Omental fat pad (tissue), 4 donors: ENCODE measurements around the gene PKN1. TPM values are rescaled to one million over a fixed set of nuclear protein-coding genes. Genes with fewer than 3 reads are reported as not detected.

Source experiments
- ATAC-seq: fragments of 150-250 bp; one replicate; pipeline ENCODE4 v1.9.1; 2016; ENCODE audit warnings: mild to moderate bottlenecking, moderate library complexity; ENCODE audit not compliant: low FRiP score
- DNase-seq: peaks from one replicate; pipeline ENCODE4 v3.0.0-alpha.2; 2019; ENCODE audit warnings: low spot score
- CTCF ChIP-seq, 3 donors: fragments of 450-650 bp; IDR thresholded peaks; one replicate each; pipeline ENCODE4 v1.5.1; 2016 to 2017; ENCODE audit warnings: antibody characterized with exemption in 3 of 3, mild to moderate bottlenecking in 3 of 3, moderate library complexity in 2 of 3
- small RNA-seq: library from RNA; depleted of rRNA; stranded (forward); fragments of <200 nt; gene quantifications from one replicate; pipeline ENCODE3, GENCODE V24; 2016
- total RNA-seq, 4 donors: library from RNA; depleted of rRNA; stranded (reverse); fragments of >200 nt; gene quantifications; one replicate each; pipeline ENCODE4 v1.1.0, GENCODE V29; 2016

PKN1 gene
- total RNA-seq, 4 donors from 2014 or later, result 47.3 to 104 (median 85.0) TPM

- DNase-seq, result no peak
Measured at GRCh38 chr19:14517840-14518505, 84.9 kb downstream of the PKN1 start, which contains the start of gene DNAJB1. TSS of gene DNAJB1 (minus strand) at chr19:14518397. CDS start at chr19:14518349, 48 bp downstream.

GRCh38 chr19:14519245-14519859, 86.2 kb downstream of the PKN1 start:
- DNase-seq (no peak), ATAC-seq (no peak)
- TF ChIP-seq CTCF (IDR thresholded peaks at IDR 0.05), result no peak

More at GRCh38 chr19:14517840-14518505, 84.9 kb downstream of the PKN1 start, which contains the start of gene DNAJB1:
- TF ChIP-seq CTCF (IDR thresholded peaks at IDR 0.05), result no peak
- peak; percentile 80 for ATAC-seq

- no peak for DNase-seq
- no peak for ATAC-seq
- no peak for TF ChIP-seq CTCF (IDR thresholded peaks at IDR 0.05)
Measured at GRCh38 chr19:14519860-14520407, 86.8 kb downstream of the PKN1 start.

- DNase-seq (no peak), ATAC-seq (no peak)
- no peak for TF ChIP-seq CTCF (IDR thresholded peaks at IDR 0.05)
Measured at GRCh38 chr19:14520543-14520942, 87.4 kb downstream of the PKN1 start.

Small RNA genes within 50 kb of the gene (small RNA-seq; reads per million reads assigned to genes)
- not detected for gene SNRPGP15

Other genes with a start within 250 kb of the PKN1 start
- gene ADGRL1, start 227.1 kb upstream of the PKN1 start, total RNA-seq, result 10 to 100 TPM in 3 of 4 donors, 1 to 10 TPM in 1; 7.7 to 18.0 (median 13.9) TPM
- 100 to 1,000 TPM in 1 of 4 donors, 10 to 100 TPM in 3; 38.1 to 106 (median 62.8) TPM for gene ADGRE5, start 51.9 kb upstream of the PKN1 start, total RNA-seq
- 100 to 1,000 TPM in 1 of 4 donors, 10 to 100 TPM in 3; 68.4 to 139 (median 76.3) TPM for gene DDX39A, start 14.0 kb upstream of the PKN1 start, total RNA-seq
- gene PTGER1, start 42.0 kb downstream of the PKN1 start, total RNA-seq, result not detected
- 10 to 100 TPM; 47.0 to 77.6 (median 59.0) TPM for gene GIPC1, start 62.8 kb downstream of the PKN1 start, total RNA-seq
- 100 to 1,000 TPM in 3 of 4 donors, 10 to 100 TPM in 1; 67.5 to 669 (median 116) TPM for gene DNAJB1, start 85.1 kb downstream of the PKN1 start, total RNA-seq
- gene TECR, start 96.3 kb downstream of the PKN1 start, total RNA-seq, result 10 to 100 TPM; 32.9 to 58.1 (median 46.8) TPM
- 100 to 1,000 TPM; 194 to 357 (median 322) TPM for gene NDUFB7, start 138.8 kb downstream of the PKN1 start, total RNA-seq
- gene CLEC17A, start 149.8 kb downstream of the PKN1 start, total RNA-seq, result under 1 TPM in 1 of 4 donors, not detected in 3; 0.19 TPM
- 1 to 10 TPM in 1 of 4 donors, under 1 TPM in 1, not detected in 2; 0.24 to 7.1 TPM for gene ADGRE3, start 241.5 kb downstream of the PKN1 start, total RNA-seq